ENCODE measurements around the gene SLC19A3.

The SLC19A3 gene

DNA sequence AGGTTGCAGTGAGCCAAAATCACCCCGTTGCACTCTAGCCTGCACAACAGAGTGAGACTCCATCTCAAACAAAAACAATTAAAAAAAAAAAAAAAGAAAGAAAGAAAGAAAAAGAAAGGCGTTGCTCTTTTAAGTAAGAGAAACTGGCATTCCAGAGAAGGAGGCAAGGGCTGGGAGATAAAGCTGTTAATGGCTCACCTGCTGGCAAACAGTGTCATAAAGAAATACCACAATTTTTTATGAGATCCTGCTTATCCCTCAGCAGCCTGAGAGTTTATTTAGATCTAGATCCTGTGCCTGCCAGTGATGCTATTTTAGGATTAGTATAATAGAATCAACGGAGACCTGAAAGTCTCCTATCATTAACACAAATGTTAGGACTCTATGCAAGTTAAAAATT lies 16.3 kb downstream of the SLC19A3 start:
- Histone ChIP-seq H2AFZ (ENCODE audit: low read depth) (no peak overlapping the region), H4K20me1 (ENCODE audit: insufficient read depth) (no peaks in the 10 kb centered on the region), H3K27me3 (ENCODE audit: insufficient read depth, low read depth) (no peaks in the 10 kb centered on the region), H3K4me2 (no peak overlapping the region), H3K36me3 (ENCODE audit: insufficient read depth) (no peaks in the 10 kb centered on the region), H3K4me3 (IDR thresholded peaks at IDR 0.05; ENCODE audit: insufficient read depth, low read depth, low read length) (no peak overlapping the region), H3K79me2 (ENCODE audit: insufficient read depth, low read depth) (no peaks in the 10 kb centered on the region), H3K27ac (no peak overlapping the region), H3K9ac (no peak overlapping the region), H3K4me1 (ENCODE audit: low read depth, poor library complexity, severe bottlenecking) (no peaks in the 10 kb centered on the region)
- TF ChIP-seq, protein P1, sequence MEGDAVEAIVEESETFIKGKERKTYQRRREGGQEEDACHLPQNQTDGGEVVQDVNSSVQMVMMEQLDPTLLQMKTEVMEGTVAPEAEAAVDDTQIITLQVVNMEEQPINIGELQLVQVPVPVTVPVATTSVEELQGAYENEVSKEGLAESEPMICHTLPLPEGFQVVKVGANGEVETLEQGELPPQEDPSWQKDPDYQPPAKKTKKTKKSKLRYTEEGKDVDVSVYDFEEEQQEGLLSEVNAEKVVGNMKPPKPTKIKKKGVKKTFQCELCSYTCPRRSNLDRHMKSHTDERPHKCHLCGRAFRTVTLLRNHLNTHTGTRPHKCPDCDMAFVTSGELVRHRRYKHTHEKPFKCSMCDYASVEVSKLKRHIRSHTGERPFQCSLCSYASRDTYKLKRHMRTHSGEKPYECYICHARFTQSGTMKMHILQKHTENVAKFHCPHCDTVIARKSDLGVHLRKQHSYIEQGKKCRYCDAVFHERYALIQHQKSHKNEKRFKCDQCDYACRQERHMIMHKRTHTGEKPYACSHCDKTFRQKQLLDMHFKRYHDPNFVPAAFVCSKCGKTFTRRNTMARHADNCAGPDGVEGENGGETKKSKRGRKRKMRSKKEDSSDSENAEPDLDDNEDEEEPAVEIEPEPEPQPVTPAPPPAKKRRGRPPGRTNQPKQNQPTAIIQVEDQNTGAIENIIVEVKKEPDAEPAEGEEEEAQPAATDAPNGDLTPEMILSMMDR (conservative IDR thresholded peaks at IDR 0.05; ENCODE audit: low read depth, low read length), result no peak

DNA sequence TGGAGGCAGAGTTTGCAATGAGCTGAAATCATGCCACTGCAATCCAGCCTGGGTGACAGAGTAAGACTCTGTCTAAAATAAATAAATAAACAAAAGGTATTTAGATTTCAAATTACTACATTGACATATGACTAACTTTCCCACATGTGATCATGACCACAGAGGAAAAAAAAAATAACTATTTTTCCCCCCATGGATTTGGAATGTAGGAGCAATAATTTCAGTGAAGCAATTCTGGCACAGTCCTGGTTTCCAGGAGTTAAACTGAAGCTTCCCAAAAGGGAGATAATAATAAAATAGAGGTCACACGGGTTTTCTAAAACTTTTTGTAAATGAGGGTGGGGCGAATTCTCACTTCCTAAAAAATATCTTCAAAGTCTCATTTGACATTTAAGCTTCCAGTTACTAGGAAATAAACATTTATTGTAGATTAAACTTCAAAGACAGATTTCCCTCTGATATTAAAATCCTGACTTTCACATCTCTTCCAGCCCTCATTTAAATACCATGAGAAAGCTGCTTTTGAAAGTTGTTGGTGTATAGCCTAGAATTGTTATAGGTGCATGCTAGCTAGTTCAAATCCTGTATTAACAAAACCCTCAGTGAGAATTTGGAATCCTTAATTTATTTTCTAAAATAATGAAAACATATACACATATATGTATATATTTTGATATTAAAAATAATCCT lies 20.7 kb downstream of the SLC19A3 start:
- TF ChIP-seq, protein P1 (conservative IDR thresholded peaks at IDR 0.05; ENCODE audit: low read depth, low read length), result no peak
- Histone ChIP-seq H2AFZ (ENCODE audit: low read depth) (no peak overlapping the region), H3K79me2 (ENCODE audit: insufficient read depth, low read depth) (no peaks in the 10 kb centered on the region), H3K4me1 (ENCODE audit: low read depth, poor library complexity, severe bottlenecking) (no peaks in the 10 kb centered on the region), H3K9ac (no peak overlapping the region), H3K27ac (no peak overlapping the region), H3K4me2 (no peak overlapping the region), H3K4me3 (IDR thresholded peaks at IDR 0.05; ENCODE audit: insufficient read depth, low read depth, low read length) (no peak overlapping the region), H3K36me3 (ENCODE audit: insufficient read depth) (no peaks in the 10 kb centered on the region), H4K20me1 (ENCODE audit: insufficient read depth) (no peaks in the 10 kb centered on the region), H3K27me3 (ENCODE audit: insufficient read depth, low read depth) (no peaks in the 10 kb centered on the region)

DNA sequence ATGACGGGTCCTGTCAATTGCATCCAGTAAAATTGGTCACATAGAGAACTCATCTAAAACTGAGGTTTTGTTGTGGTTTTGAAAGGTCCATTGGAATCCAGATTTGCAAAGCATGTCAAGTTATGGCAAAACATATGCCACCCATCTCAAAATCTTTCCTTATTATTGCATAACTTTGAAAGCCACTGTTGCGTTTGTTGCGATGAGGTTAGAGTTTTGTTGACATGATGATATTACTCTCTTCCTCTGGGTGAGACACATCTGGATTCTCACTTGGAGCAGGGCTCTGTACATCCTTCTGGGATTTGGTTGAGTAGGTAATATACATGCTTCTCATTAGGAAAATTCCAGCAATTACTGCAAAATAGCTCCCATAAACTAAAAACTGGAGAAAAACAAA lies 30.6 kb downstream of the SLC19A3 start:
- Histone ChIP-seq H3K9ac (no peak overlapping the region), H3K4me1 (ENCODE audit: low read depth, poor library complexity, severe bottlenecking) (no peaks in the 10 kb centered on the region), H3K27me3 (ENCODE audit: insufficient read depth, low read depth) (no peaks in the 10 kb centered on the region), H3K79me2 (ENCODE audit: insufficient read depth, low read depth) (no peaks in the 10 kb centered on the region), H3K4me2 (no peak overlapping the region), H3K36me3 (ENCODE audit: insufficient read depth) (no peaks in the 10 kb centered on the region), H4K20me1 (ENCODE audit: insufficient read depth) (no peaks in the 10 kb centered on the region), H2AFZ (ENCODE audit: low read depth) (no peak overlapping the region), H3K27ac (no peak overlapping the region), H3K4me3 (IDR thresholded peaks at IDR 0.05; ENCODE audit: insufficient read depth, low read depth, low read length) (no peak overlapping the region)
- TF ChIP-seq, protein P1 (conservative IDR thresholded peaks at IDR 0.05; ENCODE audit: low read depth, low read length), result no peak

DNA sequence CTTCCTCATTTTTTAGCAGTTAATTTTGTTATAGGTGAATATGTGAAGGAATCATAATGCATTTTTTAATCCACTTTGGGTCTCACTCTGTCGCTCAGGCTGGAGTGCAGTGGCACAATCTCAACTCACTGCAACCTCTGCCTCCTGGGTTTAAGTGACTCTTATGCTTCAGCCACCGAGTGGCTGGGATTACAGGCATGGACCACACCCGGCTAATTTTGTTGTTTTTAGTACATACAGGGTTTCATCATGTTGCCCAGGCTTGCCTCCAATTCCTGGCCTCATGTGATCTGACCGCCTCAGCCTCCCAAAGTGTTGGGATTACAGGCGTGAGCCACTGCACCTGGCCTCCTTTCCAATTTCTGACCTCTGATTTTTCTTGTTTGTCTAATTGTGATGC lies 33.6 kb downstream of the SLC19A3 start:
- Histone ChIP-seq H3K4me3 (IDR thresholded peaks at IDR 0.05; ENCODE audit: insufficient read depth, low read depth, low read length) (no peak overlapping the region), H3K27ac (no peak overlapping the region), H3K4me1 (ENCODE audit: low read depth, poor library complexity, severe bottlenecking) (no peaks in the 10 kb centered on the region), H3K36me3 (ENCODE audit: insufficient read depth) (no peaks in the 10 kb centered on the region), H3K4me2 (no peak overlapping the region), H3K9ac (no peak overlapping the region), H3K79me2 (ENCODE audit: insufficient read depth, low read depth) (no peaks in the 10 kb centered on the region), H2AFZ (ENCODE audit: low read depth) (no peak overlapping the region), H3K27me3 (ENCODE audit: insufficient read depth, low read depth) (no peaks in the 10 kb centered on the region), H4K20me1 (ENCODE audit: insufficient read depth) (no peaks in the 10 kb centered on the region)
- TF ChIP-seq, protein P1 (conservative IDR thresholded peaks at IDR 0.05; ENCODE audit: low read depth, low read length), result no peak

All from KMS-11 (cell line).